Caco-2 (cell line): Measurements from ENCODE around the gene SVEP1. TPM values are rescaled to one million over a fixed set of nuclear protein-coding genes. Genes with fewer than 3 reads are reported as not detected.

Source experiments
- BruUV-seq: library from RNA; stranded (reverse); fragments of 400-500 nt; replicated peaks from 2 replicates; lab custom pipeline; 2021; lab: Mats Ljungman, UMichigan
- CTCF ChIA-PET: fragments of 300-600 bp; sonication (Branson Sonifier 250); formaldehyde crosslinking; loops from one replicate; lab custom pipeline; 2022; ENCODE audit warnings: antibody characterized with exemption; lab: Charles Lee
- POLR2A ChIA-PET: fragments of 300-600 bp; sonication (Branson Sonifier 250); formaldehyde crosslinking; loops from one replicate; lab custom pipeline; 2022; ENCODE audit warnings: antibody characterized with exemption; lab: Charles Lee
- DNase-seq, 2 experiments: peaks; one replicate each; pipeline versions ENCODE4 v3.0.0 to v3.0.0-alpha.2; 2020 to 2022
- H3K27me3 ChIP-seq: replicated peaks from 2 replicates; pipeline ENCODE4 v1.6.0; 2011; ENCODE audit warnings: low read length; ENCODE audit not compliant: control insufficient read depth, insufficient read depth
- H3K36me3 ChIP-seq: 2 replicates; pipeline ENCODE4 v1.5.1; 2011; ENCODE audit warnings: low read length; ENCODE audit not compliant: control insufficient read depth, insufficient read depth
- H3K4me1 ChIP-seq: fragments of 250-450 bp; sonication (Bioruptor Pico); 2 replicates; pipeline ENCODE4 v1.5.1; 2020; ENCODE audit warnings: mild to moderate bottlenecking
- H3K4me3 ChIP-seq: 2 replicates; pipeline ENCODE4 v1.5.1; 2011; ENCODE audit warnings: low read depth, mild to moderate bottlenecking, control low read depth, low read length
- H3K9me3 ChIP-seq: fragments of 250-450 bp; sonication (Bioruptor Pico); 2 replicates; pipeline ENCODE4 v1.5.1; 2020; ENCODE audit warnings: mild to moderate bottlenecking, moderate library complexity
- H3K27ac Mint-ChIP-seq: one replicate; pipeline ENCODE4 v1.8.0; 2022; ENCODE audit warnings: mixed read lengths; ENCODE audit not compliant: unreplicated experiment
- H3K27me3 Mint-ChIP-seq: one replicate; pipeline ENCODE4 v1.8.0; 2022; ENCODE audit warnings: mixed read lengths; ENCODE audit not compliant: insufficient read depth, unreplicated experiment
- H3K36me3 Mint-ChIP-seq: one replicate; pipeline ENCODE4 v1.8.0; 2022; ENCODE audit warnings: mild to moderate bottlenecking, mixed read lengths; ENCODE audit not compliant: insufficient read depth, unreplicated experiment
- H3K4me1 Mint-ChIP-seq: one replicate; pipeline ENCODE4 v1.8.0; 2022; ENCODE audit warnings: low read depth, mixed read lengths; ENCODE audit not compliant: unreplicated experiment
- H3K4me3 Mint-ChIP-seq: one replicate; pipeline ENCODE4 v1.8.0; 2022; ENCODE audit warnings: mild to moderate bottlenecking, moderate library complexity, mixed read lengths; ENCODE audit not compliant: unreplicated experiment
- H3K9me3 Mint-ChIP-seq: one replicate; pipeline ENCODE4 v1.8.0; 2022; ENCODE audit warnings: mixed read lengths; ENCODE audit not compliant: unreplicated experiment
- CTCF ChIP-seq, 2 experiments: fragments of 200-600 bp in 1 of 2; IDR thresholded peaks; 1 replicate in 1 of 2; 2 replicates in 1 of 2; pipeline versions ENCODE4 v1.5.1 to v1.8.0; 2011 to 2022; ENCODE audit warnings: antibody characterized with exemption in 1 of 2, control low read depth in 1 of 2, inconsistent platforms in 1 of 2, low read depth in 1 of 2, low read length in 1 of 2, mild to moderate bottlenecking in 1 of 2, moderate library complexity in 1 of 2; ENCODE audit not compliant: insufficient read depth in 1 of 2, severe bottlenecking in 1 of 2, unreplicated experiment in 1 of 2
- intact Hi-C: fragments of 100-400 bp; cut with micrococcal nuclease; formaldehyde crosslinking; loops from one replicate; pipeline ENCODE4 v1.10.0; 2022; ENCODE audit not compliant: unreplicated experiment
- total RNA-seq: library from RNA; stranded (reverse); gene quantifications from 2 replicates; pipeline ENCODE4 v1.2.3, GENCODE V29; 2022

Gene SVEP1
- total RNA-seq, 1 experiment from 2014 or later = 2.9 TPM

DNA sequence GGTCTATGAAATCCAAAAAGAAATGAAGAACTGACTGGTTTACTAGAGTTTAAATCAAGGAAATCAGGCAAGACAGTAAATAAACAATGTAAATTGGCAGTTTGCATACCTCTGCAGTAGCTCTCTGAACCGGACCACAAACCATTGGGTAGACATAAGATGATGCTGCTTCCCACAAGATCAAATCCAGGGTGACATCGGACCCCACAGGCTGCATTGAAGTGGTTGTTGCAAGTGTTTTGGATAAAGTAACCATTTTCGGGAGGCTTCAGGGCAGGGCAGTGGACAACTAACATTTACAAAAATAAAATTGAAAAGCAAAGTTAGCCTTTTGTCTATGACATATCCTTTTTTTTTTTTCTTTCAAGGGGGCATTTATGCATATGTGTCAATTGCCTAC lies 66.7 kb downstream of the SVEP1 start:
- H3K27ac Mint-ChIP-seq = no peak overlapping the region
- BruUV-seq = no TSS peak
- peaks cover 16% of the 10 kb centered on the region for H3K27me3 Mint-ChIP-seq
- H3K4me3 Mint-ChIP-seq = no peak overlapping the region
- TF ChIP-seq CTCF (IDR thresholded peaks at IDR 0.05; ENCODE audit: insufficient read depth in 1 of 2, low read depth in 1 of 2, low read length in 1 of 2, severe bottlenecking in 1 of 2, unreplicated experiment in 1 of 2) = no peak
- Histone ChIP-seq H3K4me1 (no peaks in the 10 kb centered on the region), H3K36me3 (no peaks in the 10 kb centered on the region), H3K27me3 (no peaks in the 10 kb centered on the region), H3K4me3 (no peak overlapping the region), H3K9me3 (no peaks in the 10 kb centered on the region)
- H3K36me3 Mint-ChIP-seq = no peaks in the 10 kb centered on the region
- no peaks in the 10 kb centered on the region for H3K9me3 Mint-ChIP-seq
- POLR2A ChIA-PET = no interaction called here
- intact Hi-C loops = no loop called here
- CTCF ChIA-PET = no interaction called here
- DNase-seq = no peak
- H3K4me1 Mint-ChIP-seq = no peaks in the 10 kb centered on the region

DNA sequence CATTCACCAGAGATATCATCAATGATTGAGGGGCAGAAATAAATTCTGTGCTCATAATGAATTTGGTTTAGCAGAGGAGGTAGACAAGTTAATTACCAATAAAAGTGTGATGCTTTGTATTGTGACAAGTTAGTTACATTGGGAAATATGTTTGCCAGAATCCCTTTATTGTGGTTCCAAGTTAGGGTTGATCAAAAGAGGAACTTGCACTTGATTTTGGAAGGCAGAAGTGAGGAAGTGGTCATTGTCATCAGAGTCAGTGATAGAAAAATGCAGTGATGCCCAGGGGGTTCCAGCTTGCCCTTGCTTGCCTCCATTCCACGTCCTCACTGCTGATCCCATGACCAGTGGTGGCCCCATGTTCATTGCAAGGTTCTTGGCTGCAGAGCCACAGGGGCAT lies 69.7 kb downstream of the SVEP1 start:
- Histone ChIP-seq H3K4me3 (no peak overlapping the region), H3K36me3 (no peaks in the 10 kb centered on the region), H3K9me3 (no peaks in the 10 kb centered on the region), H3K4me1 (no peaks in the 10 kb centered on the region), H3K27me3 (no peaks in the 10 kb centered on the region)
- Mint-ChIP-seq H3K9me3 (no peaks in the 10 kb centered on the region), H3K27me3 (peaks cover 31% of the 10 kb centered on the region), H3K4me1 (no peaks in the 10 kb centered on the region), H3K27ac (no peak overlapping the region), H3K4me3 (no peak overlapping the region), H3K36me3 (no peaks in the 10 kb centered on the region)
- CTCF ChIA-PET = no interaction called here
- BruUV-seq = no TSS peak
- POLR2A ChIA-PET = no interaction called here
- no peak for DNase-seq
- intact Hi-C loops = no loop called here
- no peak for TF ChIP-seq CTCF (IDR thresholded peaks at IDR 0.05; ENCODE audit: insufficient read depth in 1 of 2, low read depth in 1 of 2, low read length in 1 of 2, severe bottlenecking in 1 of 2, unreplicated experiment in 1 of 2)

DNA sequence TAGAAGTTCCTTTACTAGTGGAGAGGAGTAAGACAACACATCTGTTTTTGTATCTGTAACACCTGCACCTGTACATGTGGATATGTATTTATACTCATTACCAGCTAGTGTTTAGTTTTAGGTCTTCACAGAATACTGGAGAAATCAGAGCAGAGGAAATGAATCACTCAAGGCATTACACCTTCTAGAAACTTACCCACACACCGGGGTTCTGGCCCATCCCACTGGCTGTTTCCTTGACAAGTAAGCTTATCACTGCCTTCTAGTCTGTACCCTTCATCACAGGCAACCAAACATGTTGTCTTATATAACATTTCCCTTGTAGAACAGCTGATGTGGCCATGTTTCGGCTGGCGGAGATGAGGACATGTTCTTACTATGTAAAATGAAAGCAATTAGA lies 76.7 kb downstream of the SVEP1 start:
- no peaks in the 10 kb centered on the region for H3K36me3 ChIP-seq
- CTCF ChIA-PET = no interaction called here

More for the DNA sequence above, 76.7 kb downstream of the SVEP1 start:
- POLR2A ChIA-PET = no interaction called here
- Mint-ChIP-seq H3K27me3 (peaks cover 19% of the 10 kb centered on the region), H3K4me1 (no peaks in the 10 kb centered on the region), H3K4me3 (no peak overlapping the region), H3K9me3 (no peaks in the 10 kb centered on the region), H3K27ac (no peak overlapping the region), H3K36me3 (no peaks in the 10 kb centered on the region)
- H3K9me3 ChIP-seq = no peaks in the 10 kb centered on the region
- no peak for TF ChIP-seq CTCF (IDR thresholded peaks at IDR 0.05; ENCODE audit: insufficient read depth in 1 of 2, low read depth in 1 of 2, low read length in 1 of 2, severe bottlenecking in 1 of 2, unreplicated experiment in 1 of 2)
- no peaks in the 10 kb centered on the region for H3K4me1 ChIP-seq
- no peaks in the 10 kb centered on the region for H3K27me3 ChIP-seq
- DNase-seq = no peak
- intact Hi-C loops = no loop called here
- no peak overlapping the region for H3K4me3 ChIP-seq
- BruUV-seq = no TSS peak
